ENCODE data around the gene CYLD.
A peak's percentile ranks its signal among the peaks of the same experiment; 100 is the strongest.

Gene CYLD

DNA sequence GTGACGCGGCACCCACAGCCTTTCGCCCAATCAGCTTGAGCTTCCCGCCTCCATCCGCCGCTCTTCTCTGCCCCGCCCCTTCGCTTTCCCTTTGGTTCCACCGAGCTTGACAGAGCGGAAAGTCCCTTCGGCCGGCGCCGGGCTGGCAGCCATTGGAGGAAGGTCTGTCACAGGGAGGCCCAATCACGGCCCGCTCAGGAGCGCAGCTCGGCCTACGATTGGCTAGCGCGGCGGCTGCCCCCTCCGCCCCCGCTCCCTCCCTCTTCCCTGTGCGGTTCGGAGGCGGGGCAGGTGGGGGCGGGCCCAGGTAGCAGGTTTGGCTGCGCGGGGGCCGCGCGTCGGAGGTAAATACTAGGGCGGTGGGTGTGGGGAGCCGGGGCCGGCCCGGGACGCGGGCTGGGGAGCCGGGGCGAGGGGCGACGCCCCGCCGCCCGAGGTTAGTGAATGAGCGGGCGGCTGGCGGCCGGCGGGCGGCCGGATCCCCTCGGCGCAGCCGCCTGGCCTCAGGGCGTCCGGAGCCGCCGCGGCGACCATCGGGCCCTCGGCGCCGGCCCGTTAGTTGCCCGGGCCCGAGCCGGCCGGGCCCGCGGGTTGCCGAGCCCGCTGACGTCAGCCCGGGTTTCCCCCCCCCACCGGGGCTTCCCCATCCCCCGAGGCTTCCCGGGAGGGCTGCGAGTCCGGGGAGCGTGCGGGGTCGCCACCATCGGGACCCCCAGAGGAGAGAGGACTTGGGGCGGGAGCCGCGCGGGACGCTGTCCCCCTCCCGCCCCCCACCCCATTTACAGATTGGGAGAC, at the start of gene CYLD:
TSS of gene CYLD (plus strand) at position 306 of the 795 bp plus-strand sequence. CDS start 7,613 bp downstream, outside the sequence.
- DNase-seq = peak; percentile 98 to 100

DNA sequence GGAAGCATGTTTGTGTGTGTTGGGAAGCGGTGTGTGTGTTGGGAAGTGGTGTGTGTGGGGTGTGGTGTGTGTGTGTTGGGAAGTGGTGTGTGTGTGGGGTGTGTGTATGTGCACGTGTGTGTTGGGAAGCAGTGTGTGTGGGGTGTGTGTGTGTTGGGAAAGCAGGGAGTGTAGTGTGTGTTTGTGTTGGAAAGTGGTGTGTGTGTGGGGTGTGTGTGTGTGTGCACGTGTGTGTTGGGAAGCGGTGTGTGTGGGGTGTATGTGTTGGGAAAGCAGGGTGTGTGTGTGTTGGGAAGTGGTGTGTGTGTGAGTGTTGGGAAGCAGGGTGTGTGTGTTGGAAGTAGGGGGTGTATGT, 49.3 kb upstream of the CYLD start:
- no peak for DNase-seq

DNA sequence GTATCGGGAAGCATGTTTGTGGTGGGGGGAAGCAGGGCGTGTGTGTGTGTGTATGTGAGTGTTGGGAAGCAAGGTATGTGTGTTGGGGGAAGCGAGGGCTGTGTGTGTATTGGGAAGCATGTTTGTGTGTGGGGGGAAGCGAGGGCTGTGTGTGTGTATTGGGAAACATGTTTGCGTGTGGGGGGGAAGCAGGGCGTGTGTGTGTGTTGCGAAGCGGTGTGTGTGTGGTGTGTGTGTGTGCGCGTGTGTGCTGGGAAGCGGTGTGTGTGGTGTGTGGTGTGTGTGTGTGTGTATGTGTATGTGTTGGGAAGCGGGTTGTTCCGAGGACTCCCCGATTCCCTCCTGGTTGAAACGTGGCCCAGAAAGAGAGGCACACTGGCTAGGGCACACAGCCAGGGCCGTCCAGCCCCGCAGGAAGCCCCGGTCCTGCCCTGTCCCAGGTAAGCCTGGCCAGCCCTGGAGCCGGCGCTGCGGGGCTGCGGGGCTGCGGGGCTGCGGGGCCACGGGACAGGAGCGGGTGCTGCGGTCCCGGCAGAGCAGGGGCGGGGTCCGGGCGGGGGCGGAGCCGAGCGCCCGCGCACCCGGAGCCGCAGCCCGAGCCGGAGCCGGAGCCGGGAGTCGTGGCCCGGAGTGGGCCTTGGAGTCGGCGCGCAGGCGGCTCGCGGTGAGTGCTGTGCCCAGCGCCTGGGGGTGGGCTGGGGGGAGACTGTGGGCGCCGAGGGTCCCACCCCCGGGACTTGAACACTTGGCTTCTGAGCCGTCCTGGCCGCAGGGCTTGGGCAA, 48.7 kb upstream of the CYLD start, which contains the start of gene NOD2:
TSS of gene NOD2 (plus strand) at position 608 of the 783 bp plus-strand sequence. CDS start 5,890 bp downstream, outside the sequence.
- no peak for DNase-seq

DNA sequence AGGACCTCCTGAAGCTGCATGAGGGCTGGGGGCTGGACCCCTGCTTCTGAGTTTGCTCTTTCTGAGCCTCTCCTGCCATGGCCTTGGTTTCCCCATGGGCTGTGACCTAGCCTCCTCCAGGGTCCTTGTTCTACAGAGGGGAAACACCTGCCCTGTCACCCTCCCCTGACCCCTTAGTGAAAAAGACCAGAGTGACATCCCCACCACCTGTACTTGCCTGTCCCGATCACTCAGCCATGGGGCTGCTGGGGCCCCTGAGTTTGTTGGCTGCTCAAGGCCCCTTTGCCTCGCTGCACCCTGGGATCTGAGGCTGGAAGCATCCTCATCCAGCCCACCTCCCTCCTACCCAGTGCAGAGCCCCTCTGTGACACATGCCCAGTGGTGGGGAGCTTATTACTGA, 47.7 kb upstream of the CYLD start:
- no peak for DNase-seq

DNA sequence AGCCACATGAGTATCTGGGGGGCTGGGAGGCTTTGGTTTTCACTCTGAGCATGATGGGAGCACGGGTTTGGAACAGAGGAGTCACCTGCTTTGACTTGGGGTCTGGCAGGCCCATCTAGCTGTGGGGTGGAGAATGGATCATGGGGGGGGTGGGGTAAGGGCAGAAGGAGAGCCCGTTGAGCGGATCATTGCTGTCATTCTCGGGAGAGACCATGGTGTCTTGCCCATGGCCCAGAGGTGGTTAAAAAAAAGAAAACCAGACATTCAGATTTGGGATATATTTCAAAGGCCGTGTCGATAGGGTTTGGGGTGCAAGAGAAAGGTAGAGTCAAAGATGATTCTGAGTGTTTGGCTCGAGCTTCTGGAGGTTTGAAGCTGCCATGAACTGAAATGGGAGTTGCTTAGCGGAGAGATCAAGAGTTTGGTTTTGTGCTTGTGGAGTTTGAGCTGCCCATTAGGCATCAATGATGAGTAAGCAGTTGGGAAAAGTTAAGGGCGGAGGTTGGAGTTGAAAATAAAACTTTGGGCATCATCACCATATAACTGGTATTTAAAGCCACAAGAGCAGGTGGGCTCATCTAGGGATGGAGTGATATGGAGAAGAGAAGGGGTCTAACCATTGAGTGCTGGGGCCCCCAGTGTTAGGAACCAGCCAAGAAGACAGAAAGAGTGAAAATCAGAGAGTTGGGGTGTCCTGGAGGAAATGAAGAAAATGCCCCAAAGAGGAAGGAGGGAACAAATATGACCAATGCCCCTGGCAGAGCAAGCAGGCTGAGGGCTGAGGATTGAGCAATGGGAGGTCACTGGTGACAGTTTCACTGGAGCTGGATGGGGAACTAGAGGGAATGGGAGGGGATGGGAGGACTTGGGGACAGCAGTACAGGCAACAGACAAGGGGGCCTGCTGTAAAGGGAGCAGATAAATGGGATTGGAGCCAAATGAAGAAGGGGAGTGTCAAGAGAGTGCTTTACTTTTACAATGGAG, 46.6 kb upstream of the CYLD start:
- DNase-seq = no peak

DNA sequence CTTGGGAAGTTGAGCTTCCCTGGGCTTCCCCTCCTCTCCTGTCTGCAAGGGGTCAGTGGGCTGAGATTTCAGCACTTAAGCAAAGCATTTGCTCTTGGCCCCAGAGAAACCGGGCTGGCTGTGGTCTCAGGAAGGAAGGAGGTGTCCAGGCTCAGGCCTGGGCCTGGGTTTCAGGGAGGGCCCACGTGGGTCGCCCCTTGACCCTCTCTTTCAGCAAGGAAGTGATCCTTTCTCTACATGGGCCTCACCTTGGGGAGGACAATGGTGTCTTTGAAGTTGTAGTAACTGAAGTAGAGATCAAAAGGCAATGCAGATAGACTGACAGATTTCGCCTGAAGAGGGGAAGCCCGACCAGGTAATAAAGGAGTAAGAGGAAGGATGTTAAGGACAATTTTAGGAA, 45.8 kb upstream of the CYLD start:
- DNase-seq = no peak

DNA sequence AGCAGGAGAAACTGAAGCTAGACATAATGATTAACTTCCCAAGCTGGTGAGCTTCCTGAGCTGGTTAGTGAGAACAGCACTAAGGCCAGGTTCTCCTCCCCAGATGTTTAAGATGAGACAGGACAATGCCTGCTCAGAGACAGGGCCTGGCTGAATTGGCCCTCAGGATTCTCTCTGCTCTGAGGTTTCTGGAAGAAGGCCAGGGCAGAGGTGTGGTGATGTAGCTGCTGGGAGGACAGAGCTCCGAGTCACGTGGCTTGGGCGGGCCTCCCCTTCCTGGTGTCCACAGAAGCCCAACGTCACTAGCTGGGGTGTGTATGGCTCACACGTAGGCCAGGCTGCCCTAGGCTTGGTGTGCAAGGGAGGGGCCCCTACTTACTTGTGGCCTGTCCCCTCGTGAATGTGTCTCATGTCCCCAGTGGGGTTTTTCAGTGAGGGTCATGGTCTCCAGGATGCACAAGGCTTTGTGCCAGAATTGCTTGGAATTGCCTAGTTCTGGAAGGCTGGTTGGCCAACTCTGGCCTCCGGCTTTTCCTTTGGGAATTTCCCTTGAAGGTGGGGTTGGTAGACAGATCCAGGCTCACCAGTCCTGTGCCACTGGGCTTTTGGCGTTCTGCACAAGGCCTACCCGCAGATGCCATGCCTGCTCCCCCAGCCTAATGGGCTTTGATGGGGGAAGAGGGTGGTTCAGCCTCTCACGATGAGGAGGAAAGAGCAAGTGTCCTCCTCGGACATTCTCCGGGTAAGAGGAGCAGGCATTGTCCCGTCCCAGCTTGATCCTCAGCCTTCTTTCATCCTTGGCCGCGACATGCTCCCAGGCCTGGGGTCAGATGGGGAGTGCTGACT, 45.1 kb upstream of the CYLD start:
- peak; percentile 37 to 59 for DNase-seq

DNA sequence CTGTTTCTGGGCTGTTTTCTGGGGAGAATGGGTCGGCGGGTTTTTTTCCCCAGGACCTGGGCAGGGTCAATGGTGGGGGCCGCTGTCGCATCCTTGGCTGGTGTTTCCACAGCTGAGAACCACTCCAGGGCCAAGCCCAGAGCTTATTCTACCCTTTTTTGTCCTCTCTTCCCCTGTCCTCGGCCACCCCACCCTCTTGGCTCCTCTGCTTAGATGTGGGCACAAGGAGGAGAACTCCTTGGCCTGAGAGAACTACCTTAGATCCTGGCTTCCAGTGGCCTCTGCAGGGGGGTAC, 44.5 kb upstream of the CYLD start:
- DNase-seq = no peak

DNA sequence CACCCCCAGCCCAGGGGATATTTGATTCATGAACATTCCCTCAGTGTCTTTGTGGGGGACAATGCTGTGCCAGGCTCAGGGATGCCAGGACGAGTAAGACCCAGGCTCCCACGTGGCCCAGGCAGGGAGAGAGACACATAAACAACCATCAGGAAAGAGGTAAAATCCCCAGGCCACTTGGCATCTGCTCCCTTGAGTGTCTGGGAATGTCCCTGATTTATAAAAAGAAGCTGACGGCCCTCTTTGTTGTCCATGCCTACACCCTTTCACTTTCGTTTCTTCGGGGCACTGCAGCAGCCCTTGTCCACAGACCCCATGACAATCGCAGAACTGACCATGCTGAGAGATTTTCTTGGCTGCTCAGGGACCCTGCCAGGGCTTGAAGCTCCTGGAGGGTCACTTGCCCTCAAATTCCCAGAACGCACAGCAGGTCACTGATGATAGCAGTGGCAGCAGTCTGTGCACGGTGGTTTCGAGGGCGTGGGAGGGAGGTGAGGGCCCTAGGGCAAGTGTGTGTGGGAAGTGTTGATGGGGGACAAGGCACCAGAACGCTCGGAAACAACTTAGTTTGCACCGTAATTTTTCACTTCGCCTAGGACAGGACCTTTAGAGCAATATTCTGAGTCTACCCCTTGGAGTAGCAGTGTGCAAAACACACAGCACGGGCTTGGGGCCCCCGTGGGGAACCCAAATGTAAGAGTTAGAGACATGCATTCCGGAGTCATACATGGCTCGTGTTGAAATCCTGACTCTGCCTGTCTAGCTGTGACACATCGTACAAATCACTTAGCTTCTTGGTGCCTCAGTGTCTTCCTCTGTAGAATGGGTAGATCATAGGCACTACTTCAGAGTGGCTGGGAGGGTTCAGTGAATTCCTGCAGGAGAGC, 43.8 kb upstream of the CYLD start:
- peak; percentile 49 to 66 for DNase-seq

DNA sequence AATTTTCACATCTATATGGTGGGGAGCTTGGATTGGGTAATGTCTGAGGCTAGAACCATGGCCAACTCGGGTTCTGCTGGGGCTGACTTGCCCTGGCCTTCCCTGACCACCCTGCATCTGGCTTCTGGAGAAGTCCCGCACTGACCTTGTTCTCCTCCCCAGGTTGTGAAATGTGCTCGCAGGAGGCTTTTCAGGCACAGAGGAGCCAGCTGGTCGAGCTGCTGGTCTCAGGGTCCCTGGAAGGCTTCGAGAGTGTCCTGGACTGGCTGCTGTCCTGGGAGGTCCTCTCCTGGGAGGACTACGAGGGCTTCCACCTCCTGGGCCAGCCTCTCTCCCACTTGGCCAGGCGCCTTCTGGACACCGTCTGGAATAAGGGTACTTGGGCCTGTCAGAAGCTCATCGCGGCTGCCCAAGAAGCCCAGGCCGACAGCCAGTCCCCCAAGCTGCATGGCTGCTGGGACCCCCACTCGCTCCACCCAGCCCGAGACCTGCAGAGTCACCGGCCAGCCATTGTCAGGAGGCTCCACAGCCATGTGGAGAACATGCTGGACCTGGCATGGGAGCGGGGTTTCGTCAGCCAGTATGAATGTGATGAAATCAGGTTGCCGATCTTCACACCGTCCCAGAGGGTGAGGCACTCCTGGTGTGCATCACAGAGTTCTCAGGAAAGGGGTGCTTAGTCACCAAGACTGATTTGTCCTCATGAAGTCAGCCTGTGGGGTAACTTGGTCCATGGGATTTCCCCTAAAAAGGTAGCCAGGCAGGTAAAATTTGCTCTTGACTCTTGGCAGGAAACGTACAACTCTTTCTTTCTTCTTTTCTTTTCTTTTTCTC, 42.3 kb upstream of the CYLD start:
- DNase-seq = peak; percentile 69 to 75

DNA sequence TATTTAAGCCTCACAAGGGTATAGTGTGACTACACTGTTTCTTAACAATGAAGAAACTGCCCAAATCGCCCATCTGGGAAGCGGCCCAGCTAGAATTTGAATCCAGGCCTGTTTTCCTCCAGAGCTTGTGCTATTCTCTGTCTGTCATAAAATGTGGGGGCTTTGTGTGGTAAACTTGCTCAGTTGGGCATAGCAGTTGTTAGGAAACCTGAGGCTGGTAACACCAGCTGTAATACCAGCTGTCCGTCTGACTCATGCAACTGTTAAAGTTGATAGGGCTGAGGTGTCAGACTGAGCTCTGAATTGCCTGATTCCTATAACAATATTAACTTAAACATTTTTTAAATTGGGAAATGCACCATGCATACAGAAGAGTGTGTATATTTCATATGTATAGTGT, 39.2 kb upstream of the CYLD start:
- DNase-seq = no peak

DNA sequence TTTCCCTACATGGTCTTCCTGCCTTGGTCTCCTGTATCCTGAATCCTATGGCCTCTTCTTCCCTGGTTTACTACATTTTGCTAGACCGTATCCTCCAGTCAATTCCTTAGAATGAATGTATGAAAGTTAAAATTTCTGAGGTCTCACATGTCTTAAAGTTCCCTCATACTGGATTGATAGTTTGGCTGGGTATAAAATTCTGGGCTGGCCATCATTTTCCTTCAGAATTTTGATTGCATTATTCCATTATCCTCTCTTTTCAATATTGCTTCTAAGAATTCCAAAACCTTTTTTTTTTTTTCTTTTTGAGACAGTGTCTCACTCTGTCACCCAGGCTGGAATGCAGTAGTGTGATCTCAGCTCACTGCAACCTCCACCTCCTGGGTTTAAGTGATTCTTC, 37.6 kb upstream of the CYLD start:
- DNase-seq = no peak

DNA sequence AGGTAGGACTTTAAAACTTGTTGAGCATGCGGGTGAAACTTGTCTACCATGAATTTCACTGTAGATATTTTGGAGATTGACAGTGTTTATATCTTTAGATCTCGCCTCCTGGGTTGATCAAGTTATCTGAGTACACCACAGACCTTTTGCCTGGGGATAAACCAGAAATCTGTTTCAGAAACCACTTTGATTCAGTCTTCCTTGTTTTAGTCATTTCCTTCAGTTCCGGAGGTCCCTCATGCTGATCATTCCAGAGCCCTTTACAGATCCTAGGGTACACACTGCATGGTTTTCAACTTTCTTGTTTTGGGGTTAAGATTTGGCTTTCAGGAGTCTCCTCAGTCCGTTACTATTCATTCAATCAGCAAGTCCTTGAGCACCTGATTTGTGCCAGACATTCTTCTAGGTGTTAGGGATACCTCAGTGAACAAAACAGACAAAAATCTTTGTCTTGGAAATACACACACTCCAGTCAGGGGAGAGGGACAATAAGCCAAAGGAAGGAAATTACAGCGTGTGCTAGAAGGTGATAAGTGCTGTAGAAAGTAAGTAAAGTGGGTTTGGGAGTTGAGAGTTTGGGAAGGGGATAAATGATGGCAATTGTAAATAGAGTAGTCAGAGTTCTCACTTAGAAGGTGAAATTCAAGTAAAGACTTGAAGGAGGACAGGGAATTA, 36.3 kb upstream of the CYLD start:
- DNase-seq = no peak

DNA sequence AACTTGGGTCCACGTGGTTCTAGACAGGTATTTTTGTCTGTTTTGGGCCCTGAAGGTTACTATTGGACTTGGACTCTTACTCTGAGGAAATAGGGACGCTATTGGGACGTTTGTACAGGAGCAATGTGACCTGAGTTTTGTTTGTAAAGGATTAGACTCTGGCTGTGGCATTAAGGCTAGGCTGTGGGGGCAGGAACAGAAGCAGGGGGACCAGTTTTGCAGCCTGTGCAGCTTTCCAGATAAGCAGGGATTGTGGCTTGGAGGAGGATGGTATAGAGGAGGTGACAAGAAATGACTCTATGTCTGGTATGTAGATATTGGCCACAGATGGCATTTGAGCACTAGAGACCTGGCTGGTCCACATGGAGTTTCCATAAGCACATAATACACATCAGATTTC, 35.6 kb upstream of the CYLD start:
- no peak for DNase-seq

DNA sequence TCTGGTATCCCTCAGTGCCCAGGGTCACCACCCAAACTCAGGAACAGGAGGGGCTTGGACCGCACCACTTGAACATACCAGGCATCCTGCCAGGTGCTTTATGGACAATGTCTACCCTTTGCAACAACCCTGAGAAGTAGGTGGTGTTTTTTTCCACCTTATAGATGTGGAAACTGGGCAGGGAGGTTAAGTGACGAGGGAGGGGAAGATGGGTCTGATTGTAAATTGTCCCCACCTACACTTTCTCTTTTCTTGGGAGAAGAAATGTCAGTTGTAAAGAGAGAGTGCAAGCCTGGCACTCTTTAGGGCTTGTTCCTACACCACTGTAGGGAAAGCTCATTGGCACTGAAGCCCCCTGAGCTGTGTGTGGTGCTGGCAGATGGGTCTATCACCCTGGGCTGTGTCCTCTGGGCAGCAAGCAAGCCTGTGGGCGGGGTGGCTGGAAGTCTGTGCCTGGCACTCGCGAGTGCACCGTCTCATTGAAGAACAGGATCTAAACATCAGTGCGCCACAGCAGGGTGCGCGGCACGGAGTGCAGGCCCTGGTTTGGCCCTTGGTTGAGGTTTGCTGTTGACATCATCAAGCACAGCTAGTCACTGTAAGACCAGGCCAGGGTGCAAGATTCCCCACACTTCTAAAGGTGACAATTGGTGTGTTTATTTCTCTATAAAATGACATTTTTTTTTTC, 33.4 kb upstream of the CYLD start:
- peak; percentile 34 to 35 for DNase-seq

DNA sequence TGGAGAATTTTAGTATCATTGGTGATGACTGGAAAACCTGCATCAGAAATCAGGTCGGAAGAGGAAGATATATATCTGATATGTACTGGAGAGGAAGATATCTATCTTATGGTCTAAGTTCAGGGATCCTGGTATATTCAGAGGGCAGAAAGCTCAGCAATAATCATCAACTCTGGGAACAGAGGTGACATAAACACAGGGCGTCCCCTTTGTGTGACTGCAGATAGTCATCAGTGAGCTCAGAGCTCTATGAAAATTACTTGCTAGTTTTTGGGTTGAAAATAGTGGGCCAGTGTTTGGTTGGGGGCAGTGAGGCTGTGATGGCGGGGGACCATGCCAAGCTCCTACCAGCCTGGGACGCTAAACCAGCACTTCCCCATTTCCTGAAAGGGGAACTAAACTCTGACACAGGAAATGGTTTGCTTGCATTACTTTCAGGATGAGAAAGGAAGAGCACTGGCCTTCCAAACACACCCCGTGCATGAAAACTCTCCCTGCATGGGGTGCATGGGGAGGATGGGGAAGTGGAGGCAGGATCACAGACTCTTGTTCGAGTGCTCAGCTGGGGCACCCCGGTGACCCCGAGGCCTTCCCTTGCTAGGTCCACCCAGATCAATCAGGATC, 32.7 kb upstream of the CYLD start:
- DNase-seq = no peak

DNA sequence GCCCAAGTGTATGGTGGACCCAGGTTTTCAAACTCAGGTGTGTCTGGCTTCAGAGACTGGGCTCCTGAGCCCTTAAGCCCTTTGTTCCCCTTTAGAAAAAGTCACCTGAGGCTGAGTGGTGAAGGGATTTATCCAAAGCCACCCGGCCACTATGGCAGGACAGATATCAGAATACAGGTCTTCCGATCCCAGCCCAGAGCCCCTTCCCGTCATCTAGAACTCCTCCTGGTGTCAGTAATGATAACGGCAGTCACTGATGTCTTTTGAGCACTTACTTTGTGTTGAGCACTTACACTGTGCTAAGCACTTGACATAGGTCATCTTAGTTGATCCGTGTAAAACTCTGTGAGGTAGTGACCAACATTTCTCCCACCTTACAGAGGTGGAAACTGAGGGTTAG, 31.9 kb upstream of the CYLD start:
- DNase-seq = no peak

DNA sequence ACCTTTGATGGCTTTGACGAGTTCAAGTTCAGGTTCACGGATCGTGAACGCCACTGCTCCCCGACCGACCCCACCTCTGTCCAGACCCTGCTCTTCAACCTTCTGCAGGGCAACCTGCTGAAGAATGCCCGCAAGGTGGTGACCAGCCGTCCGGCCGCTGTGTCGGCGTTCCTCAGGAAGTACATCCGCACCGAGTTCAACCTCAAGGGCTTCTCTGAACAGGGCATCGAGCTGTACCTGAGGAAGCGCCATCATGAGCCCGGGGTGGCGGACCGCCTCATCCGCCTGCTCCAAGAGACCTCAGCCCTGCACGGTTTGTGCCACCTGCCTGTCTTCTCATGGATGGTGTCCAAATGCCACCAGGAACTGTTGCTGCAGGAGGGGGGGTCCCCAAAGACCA, 30.8 kb upstream of the CYLD start:
- no peak for DNase-seq

Measured in activated CD4-positive, alpha-beta T cell treated with anti-CD3 and anti-CD28 coated beads for 4 hours (primary cell).